SK-N-DZ (cell line): Measurements from ENCODE around the gene SPATS1.

Experiments used
- DNase-seq: peaks from one replicate; pipeline ENCODE4 v3.0.0-alpha.2; 2015; ENCODE audit warnings: low spot score

Gene SPATS1

DNA sequence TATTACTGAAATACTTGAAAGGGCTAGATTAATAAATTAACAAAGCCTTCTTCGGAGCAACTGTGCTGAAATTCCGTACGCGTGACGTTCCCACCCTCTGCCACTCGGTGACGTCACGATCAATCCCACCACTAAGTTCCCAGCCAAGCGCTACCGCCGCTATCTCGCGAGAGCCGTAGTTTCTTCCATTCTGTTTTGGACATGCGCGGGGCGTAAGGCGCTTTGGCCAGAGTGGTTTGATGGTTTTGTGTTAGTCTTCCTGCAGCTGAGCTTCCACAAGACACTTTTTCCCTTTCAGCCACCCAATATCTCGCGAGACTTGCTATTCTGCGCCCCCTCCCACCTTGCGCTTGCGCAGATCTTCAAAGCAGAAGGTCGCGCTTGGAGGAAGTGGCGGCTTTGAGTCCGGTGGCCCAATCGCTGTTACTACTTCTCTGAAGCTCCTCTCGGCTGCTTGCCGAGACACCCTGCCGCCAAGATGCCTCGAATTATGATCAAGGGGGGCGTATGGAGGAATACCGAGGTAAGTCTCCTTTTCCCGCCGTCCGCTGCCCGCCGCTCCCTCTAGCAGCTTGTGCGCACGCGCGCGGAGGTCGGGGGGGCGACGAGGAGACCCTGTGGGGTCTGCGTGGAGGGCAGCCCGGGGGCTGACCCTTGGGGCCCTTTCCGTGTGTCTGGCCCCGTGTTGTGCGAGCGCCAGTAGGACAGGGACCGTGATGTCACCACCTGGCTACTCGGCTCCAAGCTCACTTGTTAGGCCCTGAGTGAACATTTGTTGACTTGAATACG, 45.1 kb downstream of the SPATS1 start, which contains the start of gene CDC5L:
TSS of gene CDC5L (plus strand) at position 361 of the 789 bp plus-strand sequence. CDS start at position 479, 118 bp downstream.
- peak; percentile 99 for DNase-seq

DNA sequence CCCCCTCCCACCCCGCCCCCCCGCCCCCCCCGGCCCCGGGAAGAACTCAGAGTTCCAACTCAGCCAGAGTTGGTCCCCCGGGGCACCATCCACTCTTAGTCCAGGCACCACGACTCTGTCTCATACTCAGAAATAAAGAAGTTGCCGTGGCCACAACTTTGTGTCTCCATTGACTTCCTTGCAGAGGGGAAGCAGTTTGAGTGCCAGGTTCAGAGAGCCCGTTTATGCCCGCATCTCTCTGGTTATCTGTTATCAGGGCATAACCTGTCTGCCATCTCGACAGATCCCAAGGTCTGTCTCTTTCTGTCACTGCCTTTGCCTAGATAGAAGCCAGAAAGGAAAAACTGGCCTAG, 45.7 kb downstream of the SPATS1 start:
- DNase-seq: peak; percentile 55

DNA sequence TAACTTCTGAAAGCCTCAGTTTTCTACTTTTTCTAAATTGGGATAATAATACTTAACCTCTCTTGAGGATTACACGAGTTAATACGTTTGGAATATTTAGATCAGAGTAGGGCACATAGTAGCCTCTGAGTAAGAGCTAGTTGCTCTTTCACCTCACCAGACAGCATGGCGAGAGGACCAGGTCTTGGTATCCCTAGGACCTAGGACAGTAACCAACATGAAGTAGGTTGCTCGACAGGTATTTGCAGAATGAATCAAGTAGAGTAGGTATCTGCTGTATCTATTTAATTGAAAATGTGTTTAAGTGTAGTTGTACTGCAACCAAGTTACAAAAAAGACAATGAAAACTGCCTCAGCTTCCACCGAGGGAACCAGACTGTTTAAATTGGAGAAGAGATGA, 46.4 kb downstream of the SPATS1 start:
- DNase-seq: no peak

DNA sequence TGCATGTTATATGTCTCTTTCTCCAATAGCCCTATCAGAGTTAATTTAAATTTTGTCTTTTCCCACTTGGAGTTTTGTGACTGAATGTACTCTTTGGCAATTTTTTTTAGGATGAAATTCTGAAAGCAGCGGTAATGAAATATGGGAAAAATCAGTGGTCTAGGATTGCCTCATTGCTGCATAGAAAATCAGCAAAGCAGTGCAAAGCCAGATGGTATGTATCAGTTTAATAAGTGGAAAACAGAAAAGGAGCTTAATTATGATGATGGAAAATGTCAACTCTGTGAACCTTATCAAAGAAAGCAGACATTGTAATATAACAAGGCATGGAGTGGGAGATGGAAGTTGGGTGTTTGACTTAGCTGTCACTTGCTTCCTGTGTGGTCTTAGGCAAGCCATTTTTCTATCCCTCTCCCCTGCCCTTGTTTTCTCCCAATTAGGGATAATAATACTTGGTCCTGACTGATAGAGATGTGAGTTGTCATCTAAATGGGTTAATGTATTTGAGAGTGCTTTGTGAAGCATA, 47.8 kb downstream of the SPATS1 start:
- DNase-seq: peak; percentile 23
